MM.1S (cell line): ENCODE results near the gene TERB2.
"Not testable (repeated sequence)": the region's sequence is repeated elsewhere in the genome, so short reads cannot be mapped to it uniquely, and the experiment has no call there.

Source experiments
- DNase-seq: peaks from one replicate; pipeline ENCODE4 v3.0.0-alpha.2; 2015
- H2AFZ ChIP-seq: fragments of 300-600 bp; sonication (generic); 2 replicates; pipeline ENCODE4 v1.6.0; 2016; ENCODE audit warnings: antibody characterized with exemption, low read length
- H3F3A ChIP-seq: fragments of 300-600 bp; sonication (generic); 2 replicates; pipeline ENCODE4 v1.6.1; 2016; ENCODE audit warnings: mild to moderate bottlenecking, antibody characterized with exemption, low read length, moderate library complexity, mixed read lengths; ENCODE audit not compliant: insufficient read depth
- H3K27ac ChIP-seq: fragments of 300-600 bp; sonication (generic); 2 replicates; pipeline ENCODE4 v1.5.1; 2016; ENCODE audit warnings: mild to moderate bottlenecking, low read length
- H3K27me3 ChIP-seq: fragments of 300-600 bp; sonication (generic); replicated peaks from 2 replicates; pipeline ENCODE4 v1.6.0; 2016; ENCODE audit warnings: low read length; ENCODE audit not compliant: insufficient read depth
- H3K36me3 ChIP-seq: fragments of 300-600 bp; sonication (generic); replicated peaks from 2 replicates; pipeline ENCODE4 v1.6.1; 2016; ENCODE audit warnings: mild to moderate bottlenecking, low read length, mixed read lengths; ENCODE audit not compliant: insufficient read depth
- H3K4me1 ChIP-seq: fragments of 300-600 bp; sonication (generic); 2 replicates; pipeline ENCODE4 v1.6.1; 2016; ENCODE audit warnings: low read length, mixed read lengths
- H3K4me2 ChIP-seq: fragments of 300-600 bp; sonication (generic); 2 replicates; pipeline ENCODE4 v1.6.0; 2016; ENCODE audit warnings: low read depth, low read length
- H3K4me3 ChIP-seq: fragments of 300-600 bp; sonication (generic); 2 replicates; pipeline ENCODE4 v1.5.1; 2016; ENCODE audit warnings: low read length, mixed read lengths
- H3K79me2 ChIP-seq: fragments of 300-600 bp; sonication (generic); 2 replicates; pipeline ENCODE4 v1.6.1; 2016; ENCODE audit warnings: mixed run types, low read length, mixed read lengths
- H3K9ac ChIP-seq: fragments of 300-600 bp; sonication (generic); 2 replicates; pipeline ENCODE4 v1.6.1; 2016; ENCODE audit warnings: low read length, mixed read lengths
- H3K9me2 ChIP-seq: fragments of 300-600 bp; sonication (generic); replicated peaks from 2 replicates; pipeline ENCODE4 v1.6.1; 2016; ENCODE audit warnings: mild to moderate bottlenecking, low read length, mixed read lengths; ENCODE audit not compliant: insufficient read depth
- H3K9me3 ChIP-seq: fragments of 300-600 bp; sonication (generic); replicated peaks from 2 replicates; pipeline ENCODE4 v1.6.1; 2016; ENCODE audit warnings: mild to moderate bottlenecking, low read length, mixed read lengths; ENCODE audit not compliant: insufficient read depth
- H4K20me1 ChIP-seq: fragments of 300-600 bp; sonication (generic); 2 replicates; pipeline ENCODE4 v1.6.1; 2016; ENCODE audit warnings: mild to moderate bottlenecking, low read length, moderate library complexity, mixed read lengths; ENCODE audit not compliant: insufficient read depth
- EZH2 ChIP-seq: fragments of 300-600 bp; sonication (generic); optimal IDR thresholded peaks from 2 replicates; pipeline ENCODE3; 2017; ENCODE audit warnings: low read depth, mild to moderate bottlenecking, antibody characterized with exemption, low read length, mixed read lengths
- EZH2phosphoT487 ChIP-seq: fragments of 300-600 bp; sonication (generic); IDR thresholded peaks from 2 replicates; pipeline ENCODE4 v1.6.1; 2018; ENCODE audit warnings: antibody characterized with exemption, low read length
- TF ChIP-seq, protein P1 (sequence below): fragments of 300-600 bp; sonication (generic); IDR thresholded peaks from 2 replicates; pipeline ENCODE4 v1.5.1; 2016; ENCODE audit warnings: antibody characterized with exemption, low read length, mixed read lengths

TERB2 gene

DNA sequence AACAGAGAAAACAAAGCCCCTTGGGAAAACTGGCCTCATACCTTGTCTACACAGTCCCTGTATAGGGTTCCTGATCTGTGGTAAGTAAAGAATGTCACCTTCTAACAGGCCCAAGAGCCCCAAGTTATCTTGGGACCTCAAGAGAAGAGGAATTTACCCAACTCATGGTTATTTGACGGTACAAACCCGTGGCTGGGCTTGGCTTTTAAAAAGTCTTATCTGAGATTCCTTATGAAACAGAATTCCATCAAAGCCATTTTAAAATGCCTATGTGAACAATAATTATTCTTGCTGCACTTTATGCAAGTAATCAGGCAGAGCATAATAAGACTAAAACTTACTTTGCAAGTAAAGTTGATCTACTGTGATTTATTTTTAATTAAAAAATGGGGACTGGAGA is 52.6 kb downstream of the TERB2 start:
- Histone ChIP-seq H3K27ac (no peak overlapping the region), H3K9me2 (no peaks in the 10 kb centered on the region), H3K4me3 (no peak overlapping the region), H3K4me1 (no peaks in the 10 kb centered on the region), H3K9me3 (no peaks in the 10 kb centered on the region), H3K36me3 (no peaks in the 10 kb centered on the region), H2AFZ (no peak overlapping the region), H3K9ac (no peak overlapping the region), H4K20me1 (no peaks in the 10 kb centered on the region), H3K79me2 (no peaks in the 10 kb centered on the region), H3K4me2 (no peak overlapping the region), H3K27me3 (no peaks in the 10 kb centered on the region), H3F3A (no peaks in the 10 kb centered on the region)
- TF ChIP-seq, protein P1, sequence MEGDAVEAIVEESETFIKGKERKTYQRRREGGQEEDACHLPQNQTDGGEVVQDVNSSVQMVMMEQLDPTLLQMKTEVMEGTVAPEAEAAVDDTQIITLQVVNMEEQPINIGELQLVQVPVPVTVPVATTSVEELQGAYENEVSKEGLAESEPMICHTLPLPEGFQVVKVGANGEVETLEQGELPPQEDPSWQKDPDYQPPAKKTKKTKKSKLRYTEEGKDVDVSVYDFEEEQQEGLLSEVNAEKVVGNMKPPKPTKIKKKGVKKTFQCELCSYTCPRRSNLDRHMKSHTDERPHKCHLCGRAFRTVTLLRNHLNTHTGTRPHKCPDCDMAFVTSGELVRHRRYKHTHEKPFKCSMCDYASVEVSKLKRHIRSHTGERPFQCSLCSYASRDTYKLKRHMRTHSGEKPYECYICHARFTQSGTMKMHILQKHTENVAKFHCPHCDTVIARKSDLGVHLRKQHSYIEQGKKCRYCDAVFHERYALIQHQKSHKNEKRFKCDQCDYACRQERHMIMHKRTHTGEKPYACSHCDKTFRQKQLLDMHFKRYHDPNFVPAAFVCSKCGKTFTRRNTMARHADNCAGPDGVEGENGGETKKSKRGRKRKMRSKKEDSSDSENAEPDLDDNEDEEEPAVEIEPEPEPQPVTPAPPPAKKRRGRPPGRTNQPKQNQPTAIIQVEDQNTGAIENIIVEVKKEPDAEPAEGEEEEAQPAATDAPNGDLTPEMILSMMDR: no peak
- no peak for TF ChIP-seq EZH2
- no peak for TF ChIP-seq EZH2phosphoT487
- no peak for DNase-seq

DNA sequence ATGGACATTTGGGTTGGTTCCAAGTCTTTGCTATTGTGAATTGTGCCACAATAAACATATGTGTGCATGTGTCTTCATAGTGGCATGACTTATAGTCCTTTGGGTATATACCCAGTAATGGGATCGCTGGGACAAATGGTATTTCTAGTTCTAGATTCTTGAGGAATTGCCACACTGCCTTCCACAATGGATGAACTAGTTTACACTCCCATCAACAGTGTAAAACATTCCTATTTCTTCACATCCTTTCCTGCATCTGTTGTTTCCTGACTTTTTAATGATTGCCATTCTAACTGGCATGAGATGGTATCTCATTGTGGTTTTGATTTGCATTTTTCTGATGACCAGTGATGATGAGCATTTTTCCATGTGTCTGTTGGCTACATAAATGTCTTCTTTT is 58.6 kb downstream of the TERB2 start:
- not testable (repeated sequence) for H3K9ac ChIP-seq, H3K9me2 ChIP-seq, H4K20me1 ChIP-seq, H3K4me2 ChIP-seq, DNase-seq, H3K4me1 ChIP-seq, H2AFZ ChIP-seq, H3K27me3 ChIP-seq, H3F3A ChIP-seq, H3K9me3 ChIP-seq, H3K79me2 ChIP-seq, H3K27ac ChIP-seq, H3K36me3 ChIP-seq, H3K4me3 ChIP-seq

DNA sequence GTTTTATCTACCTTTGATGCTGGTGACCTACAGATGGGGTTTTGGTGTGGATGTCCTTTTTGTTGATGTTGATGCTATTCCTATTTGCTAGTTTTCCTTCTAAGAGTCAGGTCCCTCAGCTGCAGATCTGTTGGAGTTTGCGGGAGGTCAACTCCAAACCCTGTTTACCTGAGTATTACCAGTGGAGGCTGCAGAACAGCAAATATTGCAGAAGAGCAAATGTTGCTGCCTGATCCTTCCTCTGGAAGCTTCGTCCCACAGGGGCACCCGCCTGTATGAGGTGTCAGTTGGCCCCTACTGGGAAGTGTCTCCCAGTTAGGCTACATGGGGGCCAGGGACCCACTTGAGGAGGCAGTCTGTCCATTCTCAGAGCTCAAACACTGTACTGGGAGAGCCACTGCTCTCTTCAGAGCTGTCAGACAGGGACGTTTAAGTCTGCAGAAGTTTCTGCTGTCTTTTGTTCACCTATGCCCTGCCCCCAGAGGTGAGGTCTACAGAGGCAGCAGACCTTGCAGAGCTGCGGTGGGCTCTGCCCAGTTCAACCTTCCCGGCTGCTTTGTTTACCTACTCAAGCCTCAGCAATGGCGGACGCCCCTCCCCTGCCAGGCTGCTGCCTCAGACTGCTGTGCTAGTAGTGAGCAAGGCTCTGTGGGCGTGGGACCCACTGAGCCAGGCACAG is 63.9 kb downstream of the TERB2 start:
- H3K9ac ChIP-seq, H3K9me3 ChIP-seq, H2AFZ ChIP-seq, H3F3A ChIP-seq, H3K36me3 ChIP-seq, H3K9me2 ChIP-seq, H3K27me3 ChIP-seq, H4K20me1 ChIP-seq, H3K4me2 ChIP-seq, H3K27ac ChIP-seq, DNase-seq, H3K4me3 ChIP-seq, H3K4me1 ChIP-seq, H3K79me2 ChIP-seq: not testable (repeated sequence)

DNA sequence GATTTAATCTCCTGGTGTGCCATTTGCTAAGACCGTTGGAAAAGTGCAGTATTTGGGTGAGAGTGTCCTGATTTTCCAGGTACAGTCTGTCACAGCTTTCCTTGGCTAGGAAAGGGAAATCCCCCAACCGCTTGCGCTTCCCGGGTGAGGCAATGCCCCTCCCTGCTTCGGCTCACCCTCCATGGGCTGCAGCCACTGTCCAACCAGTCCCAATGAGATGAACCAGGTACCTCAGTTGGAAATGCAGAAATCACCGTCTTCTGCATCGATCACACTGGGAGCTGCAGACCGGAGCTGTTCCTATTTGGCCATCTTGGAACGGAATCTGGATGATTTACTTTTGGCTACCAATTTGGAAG is 64.4 kb downstream of the TERB2 start:
- not testable (repeated sequence) for DNase-seq, H3K4me1 ChIP-seq, H3K4me2 ChIP-seq

DNA sequence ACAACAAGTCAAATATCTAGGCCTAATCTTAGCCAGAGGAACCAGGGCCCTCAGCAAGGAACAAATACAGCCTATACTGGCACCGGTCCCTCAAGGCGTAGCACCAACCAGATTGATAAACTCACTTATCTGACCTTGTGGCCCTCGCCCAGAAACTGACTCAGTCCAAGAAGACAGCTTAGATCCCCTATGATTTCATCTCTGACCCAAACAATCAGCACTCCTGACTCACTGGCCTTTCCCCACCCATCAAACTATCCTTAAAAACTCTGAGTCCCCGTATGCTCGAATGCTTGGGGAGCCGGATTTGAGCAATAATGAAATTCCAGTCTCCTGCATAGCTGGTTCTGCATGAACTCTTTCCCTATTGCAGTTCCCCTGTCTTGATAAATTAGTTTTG is 64.9 kb downstream of the TERB2 start:
- no peak overlapping the region for H3K27ac ChIP-seq
- H3F3A ChIP-seq: no peaks in the 10 kb centered on the region
- H3K9ac ChIP-seq: no peak overlapping the region
- H4K20me1 ChIP-seq: no peaks in the 10 kb centered on the region
- H3K36me3 ChIP-seq: no peaks in the 10 kb centered on the region
- TF ChIP-seq EZH2phosphoT487: no peak
- no peak for TF ChIP-seq EZH2
- TF ChIP-seq, protein P1: no peak
- H3K4me2 ChIP-seq: no peak overlapping the region
- no peak for DNase-seq
- no peaks in the 10 kb centered on the region for H3K9me2 ChIP-seq
- no peaks in the 10 kb centered on the region for H3K27me3 ChIP-seq
- no peaks in the 10 kb centered on the region for H3K9me3 ChIP-seq
- H3K79me2 ChIP-seq: no peaks in the 10 kb centered on the region
- no peak overlapping the region for H3K4me3 ChIP-seq
- peaks cover 7% of the 10 kb centered on the region; the same call in 1 of the 2 replicates for H3K4me1 ChIP-seq
- H2AFZ ChIP-seq: no peak overlapping the region

More for the DNA sequence above, 64.4 kb downstream of the TERB2 start:
- H3K9me2 ChIP-seq, H3K27me3 ChIP-seq, H3K4me3 ChIP-seq, H3K27ac ChIP-seq, H3K9ac ChIP-seq, H3F3A ChIP-seq, H3K9me3 ChIP-seq, H3K79me2 ChIP-seq, H2AFZ ChIP-seq, H3K36me3 ChIP-seq, H4K20me1 ChIP-seq: not testable (repeated sequence)
